SU-DHL-6 (cell line): ENCODE measurements around the gene CD300A.

Experiments
- CTCF ChIP-seq: fragments of 200-600 bp; sonication (generic); IDR thresholded peaks from one replicate; pipeline ENCODE4 v1.5.1; 2017; ENCODE audit warnings: antibody characterized with exemption, mild to moderate bottlenecking, low read length, moderate library complexity; ENCODE audit not compliant: insufficient read depth, poor library complexity, severe bottlenecking
- EZH2phosphoT487 ChIP-seq: fragments of 200-600 bp; sonication (generic), shearing (Covaris generic); conservative IDR thresholded peaks from 2 replicates; pipeline ENCODE4 v1.6.1; 2018; ENCODE audit warnings: mild to moderate bottlenecking, antibody characterized with exemption, low read length, moderate library complexity, mixed read lengths

- TF ChIP-seq CTCF (no peak), EZH2phosphoT487 (no peak)
Measured at GRCh38 chr17:74474043-74474792, 7.8 kb downstream of the CD300A start.
